ENCODE measurements around the gene ENG. TPM values are rescaled to one million over a fixed set of nuclear protein-coding genes. Genes with fewer than 3 reads are reported as not detected.

ENG gene
- 13.6 and 14.7 TPM in 2 replicates for total RNA-seq (2014; rRNA removed; shearing (Covaris generic))

DNA sequence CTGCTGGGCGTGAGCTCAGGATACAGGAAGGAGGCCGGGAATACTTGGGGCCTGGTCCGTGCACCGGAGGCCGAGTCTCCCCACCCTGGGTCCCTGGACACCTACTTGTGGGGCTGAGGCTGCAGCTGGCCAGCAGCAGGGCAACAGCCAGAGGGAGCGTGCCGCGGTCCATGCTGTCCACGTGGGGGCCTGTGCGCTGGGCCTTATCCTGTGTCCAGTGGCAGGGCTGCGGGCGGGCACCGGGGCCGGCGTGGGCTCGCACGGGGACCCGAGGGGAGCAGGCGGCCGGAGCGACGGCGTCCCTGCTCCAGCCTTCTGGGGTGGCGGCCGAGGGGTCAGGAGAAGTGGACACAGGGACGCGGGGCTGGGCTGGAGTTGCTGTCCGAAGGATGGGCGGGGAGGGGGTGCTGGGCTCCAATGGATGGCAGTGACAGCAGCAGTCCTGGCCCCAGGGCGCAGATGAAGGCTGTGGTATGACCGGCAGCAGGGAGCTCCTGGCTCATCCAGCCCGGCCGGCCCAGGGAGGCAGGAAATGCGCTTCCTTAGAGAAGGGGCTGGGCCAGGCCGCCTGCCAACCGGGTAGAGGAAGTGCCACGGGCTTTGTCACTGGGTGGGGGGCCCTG is at the start of gene ENG:
TSS of gene ENG (minus strand) at position 475 of the 623 bp plus-strand sequence. CDS start at position 172, 303 bp downstream.

GRCh38 chr9:127899128-127899943 is 44.9 kb upstream of the ENG start, which contains the start of gene ST6GALNAC6:
ST6GALNAC6 (minus strand) TSS chr9:127899603; CDS start chr9:127897981, 1,622 bp downstream.

GRCh38 chr9:127877566-127877998 is 23.1 kb upstream of the ENG start, which contains the start of gene AK1:
AK1 (minus strand) TSS chr9:127877675; CDS start chr9:127874617, 3,058 bp downstream.

GRCh38 chr9:127802576-127803443 is 51.6 kb downstream of the ENG start, which contains the start of gene FPGS:
FPGS (plus strand) TSS chr9:127802882; CDS start chr9:127802925, 43 bp downstream.

DNA sequence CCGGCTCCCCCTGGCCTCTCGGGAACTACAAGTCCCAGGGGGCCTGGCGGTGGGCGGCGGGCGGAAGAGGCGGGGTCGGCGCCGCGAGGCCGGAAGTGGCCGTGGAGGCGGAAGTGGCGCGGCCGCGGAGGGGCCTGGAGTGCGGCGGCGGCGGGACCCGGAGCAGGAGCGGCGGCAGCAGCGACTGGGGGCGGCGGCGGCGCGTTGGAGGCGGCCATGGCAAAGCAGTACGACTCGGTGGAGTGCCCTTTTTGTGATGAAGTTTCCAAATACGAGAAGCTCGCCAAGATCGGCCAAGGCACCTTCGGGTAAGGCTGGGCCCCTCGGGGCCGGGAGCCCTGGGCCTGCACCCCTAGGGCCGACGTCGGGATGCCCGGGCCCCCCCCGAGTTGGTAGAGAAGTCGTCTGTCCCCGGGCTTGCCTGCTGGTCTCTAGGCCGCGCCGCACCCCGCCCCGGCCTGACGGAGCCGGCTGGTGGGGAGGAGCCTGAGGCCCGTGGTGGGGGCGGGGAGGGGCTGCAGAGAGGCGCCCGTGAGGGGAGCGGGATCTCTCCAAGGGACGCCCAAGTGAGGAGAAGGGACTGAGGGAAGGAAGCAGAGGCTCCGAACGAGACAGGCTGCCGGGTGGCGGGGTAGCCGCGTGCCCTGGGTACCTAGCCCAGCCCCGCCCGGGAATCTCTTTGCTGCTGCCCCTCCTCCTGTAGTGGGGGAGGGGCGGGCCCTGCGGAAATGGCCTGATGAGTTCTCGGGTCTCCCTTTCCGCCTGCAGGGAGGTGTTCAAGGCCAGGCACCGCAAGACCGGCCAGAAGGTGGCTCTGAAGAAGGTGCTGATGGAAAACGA is 68.3 kb downstream of the ENG start, which contains the start of gene CDK9:
TSS of gene CDK9 (plus strand) at position 102 of the 840 bp plus-strand sequence. CDS start at position 217, 115 bp downstream.

GRCh38 chr9:127778280-127779135 is 76.0 kb downstream of the ENG start, which contains the start of gene SH2D3C:
SH2D3C (minus strand) TSS chr9:127778666; CDS start chr9:127778627, 39 bp downstream.

Small RNAs within 50 kb of the gene (small RNA-seq; reads per million reads assigned to genes)
- gene MIR4672 (not detected), gene RF00019 (not detected), gene RNA5SP296 (not detected)

Other genes starting within 250 kb of the ENG start
- 11.5 and 15.5 TPM in 2 replicates for gene STXBP1, start 242.4 kb downstream of the ENG start, total RNA-seq (2014; rRNA removed; shearing (Covaris generic))
- 0.30 TPM in 1 of 2 replicates, not detected in the other for gene CFAP157, start 147.7 kb downstream of the ENG start, total RNA-seq (2014; rRNA removed; shearing (Covaris generic))
- 34.8 and 42.8 TPM in 2 replicates for gene PTRH1, start 139.0 kb downstream of the ENG start, total RNA-seq (2014; rRNA removed; shearing (Covaris generic))
- 0.16 and 0.30 TPM in 2 replicates for gene TTC16, start 138.6 kb downstream of the ENG start, total RNA-seq (2014; rRNA removed; shearing (Covaris generic))
- gene TOR2A, start 119.4 kb downstream of the ENG start, total RNA-seq (2014; rRNA removed; shearing (Covaris generic)): 9.2 and 12.1 TPM in 2 replicates
- 0.08 TPM in 2 replicates for gene SH2D3C, start 76.0 kb downstream of the ENG start, total RNA-seq (2014; rRNA removed; shearing (Covaris generic))
- gene CDK9, start 68.6 kb downstream of the ENG start, total RNA-seq (2014; rRNA removed; shearing (Covaris generic)): 43.5 and 49.8 TPM in 2 replicates
- gene FPGS, start 51.8 kb downstream of the ENG start, total RNA-seq (2014; rRNA removed; shearing (Covaris generic)): 85.7 and 115 TPM in 2 replicates
- gene AK1, start 23.0 kb upstream of the ENG start, total RNA-seq (2014; rRNA removed; shearing (Covaris generic)): 56.5 and 58.5 TPM in 2 replicates
- gene ST6GALNAC6, start 44.9 kb upstream of the ENG start, total RNA-seq (2014; rRNA removed; shearing (Covaris generic)): 7.4 and 14.4 TPM in 2 replicates
- gene ST6GALNAC4, start 62.4 kb upstream of the ENG start, total RNA-seq (2014; rRNA removed; shearing (Covaris generic)): 27.4 and 29.0 TPM in 2 replicates
- 2.7 and 6.8 TPM in 2 replicates for gene PIP5KL1, start 76.1 kb upstream of the ENG start, total RNA-seq (2014; rRNA removed; shearing (Covaris generic))
- 59.2 and 83.0 TPM in 2 replicates for gene DPM2, start 83.2 kb upstream of the ENG start, total RNA-seq (2014; rRNA removed; shearing (Covaris generic))
- gene EEIG1, start 126.3 kb upstream of the ENG start, total RNA-seq (2014; rRNA removed; shearing (Covaris generic)): 8.5 and 10.4 TPM in 2 replicates
- 15.0 and 18.6 TPM in 2 replicates for gene NAIF1, start 212.7 kb upstream of the ENG start, total RNA-seq (2014; rRNA removed; shearing (Covaris generic))
- 40.8 and 52.1 TPM in 2 replicates for gene SLC25A25, start 213.6 kb upstream of the ENG start, total RNA-seq (2014; rRNA removed; shearing (Covaris generic))